NK-92 (cell line): Measurements from ENCODE around the gene ALG3.

Source experiments
- DNase-seq: peaks from one replicate; lab custom pipeline; 2025; ENCODE audit not compliant: unreplicated experiment; lab: John Stamatoyannopoulos, UW

Gene ALG3

DNA sequence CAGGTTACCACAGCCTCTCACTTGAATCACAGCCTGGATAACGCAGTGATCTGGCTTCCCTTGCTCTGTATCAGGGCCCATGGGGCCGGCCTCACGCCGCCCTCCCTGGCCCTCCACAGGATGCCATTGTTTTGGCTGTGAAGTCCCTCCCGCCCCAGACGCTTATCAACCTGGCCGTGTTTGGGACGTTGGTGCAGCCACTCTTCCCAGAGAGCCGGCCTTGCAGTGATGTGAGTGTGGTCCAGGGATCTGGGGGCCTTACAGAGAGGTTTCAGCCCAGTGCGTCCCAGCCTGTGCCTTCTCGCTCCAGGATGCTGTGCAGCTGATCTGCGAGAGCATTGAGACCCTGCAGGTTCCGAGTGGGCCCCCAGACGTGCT, 12.7 kb downstream of the ALG3 start:
- DNase-seq: no peak

DNA sequence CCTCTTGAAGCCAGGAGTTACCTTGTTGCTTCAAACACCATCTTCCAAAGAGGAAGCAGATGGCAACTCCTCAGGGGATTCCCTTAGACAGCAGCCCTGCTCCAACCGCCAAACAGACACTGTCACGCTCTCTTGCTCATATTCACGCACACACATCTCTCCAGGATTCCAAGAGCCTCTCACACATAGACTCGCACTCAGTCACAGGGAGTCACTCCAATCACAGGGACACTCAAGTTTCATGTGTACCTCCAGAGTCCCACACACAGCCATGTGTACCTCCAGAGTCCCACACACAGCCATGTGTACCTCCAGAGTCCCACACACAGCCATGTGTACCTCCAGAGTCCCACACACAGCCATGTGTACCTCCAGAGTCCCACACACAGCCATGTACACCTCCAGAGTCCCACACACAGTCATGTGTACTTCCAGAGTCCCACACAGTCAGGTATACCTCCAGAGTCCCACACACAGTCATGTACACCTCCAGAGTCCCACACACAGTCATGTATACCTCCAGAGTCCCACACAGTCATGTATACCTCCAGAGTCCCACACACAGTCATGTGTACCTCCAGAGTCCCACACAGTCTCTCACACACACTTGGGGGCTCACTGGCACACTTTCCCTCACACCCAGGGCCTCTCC, 13.3 kb downstream of the ALG3 start:
- no peak for DNase-seq

- no peak for DNase-seq
Measured at GRCh38 chr3:184234671-184235380, 13.9 kb downstream of the ALG3 start.

DNA sequence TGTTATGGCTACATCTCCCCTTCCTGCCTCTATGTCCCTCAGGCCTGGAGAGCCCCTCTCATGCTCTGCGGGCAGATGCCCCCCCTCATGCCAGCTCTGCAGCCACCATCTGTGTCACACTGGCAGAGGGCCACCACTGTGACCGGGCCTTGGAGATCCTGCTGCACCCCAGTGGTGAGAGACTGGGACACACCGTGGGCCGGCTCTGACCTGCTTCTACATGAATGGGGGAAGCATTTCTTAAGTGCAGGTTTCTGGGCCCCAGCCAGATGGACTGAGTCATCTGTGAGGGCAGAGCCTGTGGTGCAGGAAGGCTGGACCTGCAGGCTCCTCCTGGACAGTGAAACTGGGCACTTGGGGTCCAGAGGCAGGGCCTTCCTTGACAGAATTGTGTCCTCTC, 14.5 kb downstream of the ALG3 start:
- no peak for DNase-seq

DNA sequence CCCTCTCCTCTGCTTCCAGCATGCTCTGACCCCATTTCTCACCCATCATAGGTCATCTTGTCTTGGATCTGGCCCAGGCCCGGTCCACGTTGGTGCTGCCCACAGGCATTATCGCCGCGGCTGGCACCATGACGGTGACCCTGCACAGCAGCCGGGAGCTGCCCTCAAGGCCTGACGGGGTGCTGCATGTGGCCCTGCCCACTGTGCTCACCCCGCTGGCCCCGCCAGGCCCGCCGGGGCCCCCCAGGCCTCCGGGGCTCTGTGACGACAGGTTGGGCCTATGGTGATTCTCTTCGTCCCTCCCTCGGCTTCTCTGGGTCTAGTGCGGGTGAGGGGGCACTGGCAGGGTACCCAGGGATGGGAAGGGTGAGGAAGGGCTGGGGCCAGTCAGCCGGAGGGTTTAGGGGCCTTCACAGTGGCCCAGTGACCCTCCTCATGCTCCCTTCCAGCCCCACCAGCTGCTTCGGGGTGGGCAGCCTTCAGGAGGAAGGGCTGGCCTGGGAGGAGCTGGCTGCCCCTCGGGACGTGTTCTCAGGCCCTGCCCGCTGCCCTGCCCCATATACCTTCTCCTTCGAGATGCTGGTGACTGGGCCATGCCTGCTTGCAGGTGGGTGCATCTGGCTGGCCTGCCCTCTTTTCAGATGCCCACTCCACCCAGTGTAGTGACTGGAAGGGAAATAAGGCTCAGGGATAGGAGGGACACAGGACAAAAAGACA, 15.5 kb downstream of the ALG3 start:
- DNase-seq: no peak

GRCh38 chr3:184231671-184232070, 17.1 kb downstream of the ALG3 start:
- no peak for DNase-seq

DNA sequence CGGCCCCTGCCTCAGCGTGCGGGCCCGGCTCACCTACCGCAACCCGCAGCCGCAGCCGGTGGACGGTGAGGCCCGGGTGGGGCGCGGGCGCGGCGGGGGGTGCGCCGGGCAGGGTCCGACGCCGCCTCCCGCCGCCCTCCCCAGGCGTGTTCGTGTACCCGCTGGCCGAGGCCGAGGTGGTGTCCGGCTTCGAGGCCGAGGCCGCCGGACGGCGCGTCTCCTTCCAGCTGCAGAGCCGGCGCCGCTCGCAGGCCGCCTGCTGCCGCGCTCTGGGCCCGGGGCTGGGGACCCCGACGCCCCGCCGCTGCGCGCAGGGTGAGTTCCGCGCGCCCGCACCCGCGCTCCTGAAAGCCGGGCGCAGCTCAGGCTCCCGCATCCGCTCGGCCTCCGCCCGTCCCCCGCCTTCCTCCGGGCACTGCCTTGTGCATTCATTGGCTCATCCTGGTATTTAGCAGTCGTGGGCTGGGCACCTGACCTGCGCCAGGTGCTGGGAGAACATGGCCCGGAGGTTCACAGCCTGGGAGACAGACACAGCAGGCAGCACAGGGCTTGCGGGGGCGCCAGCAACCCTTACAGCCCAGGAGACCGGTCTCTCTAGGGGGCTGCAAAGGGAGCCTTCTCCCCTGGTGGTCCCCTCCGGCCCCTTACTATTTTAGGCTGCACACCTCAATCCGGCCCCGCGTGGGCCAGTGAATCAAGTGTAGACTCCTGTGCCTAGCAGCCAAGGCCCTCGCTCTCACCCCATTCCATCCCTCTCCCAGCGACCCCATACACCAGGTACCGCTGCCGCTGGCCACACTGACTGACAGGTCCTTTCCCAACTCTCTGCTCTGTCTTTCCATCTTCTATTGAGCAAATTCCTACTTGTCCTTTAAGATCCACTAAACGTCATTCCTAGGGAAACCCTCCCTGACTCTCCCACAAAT, 17.9 kb downstream of the ALG3 start:
- no peak for DNase-seq

GRCh38 chr3:184230081-184230602, 18.6 kb downstream of the ALG3 start:
- no peak for DNase-seq

DNA sequence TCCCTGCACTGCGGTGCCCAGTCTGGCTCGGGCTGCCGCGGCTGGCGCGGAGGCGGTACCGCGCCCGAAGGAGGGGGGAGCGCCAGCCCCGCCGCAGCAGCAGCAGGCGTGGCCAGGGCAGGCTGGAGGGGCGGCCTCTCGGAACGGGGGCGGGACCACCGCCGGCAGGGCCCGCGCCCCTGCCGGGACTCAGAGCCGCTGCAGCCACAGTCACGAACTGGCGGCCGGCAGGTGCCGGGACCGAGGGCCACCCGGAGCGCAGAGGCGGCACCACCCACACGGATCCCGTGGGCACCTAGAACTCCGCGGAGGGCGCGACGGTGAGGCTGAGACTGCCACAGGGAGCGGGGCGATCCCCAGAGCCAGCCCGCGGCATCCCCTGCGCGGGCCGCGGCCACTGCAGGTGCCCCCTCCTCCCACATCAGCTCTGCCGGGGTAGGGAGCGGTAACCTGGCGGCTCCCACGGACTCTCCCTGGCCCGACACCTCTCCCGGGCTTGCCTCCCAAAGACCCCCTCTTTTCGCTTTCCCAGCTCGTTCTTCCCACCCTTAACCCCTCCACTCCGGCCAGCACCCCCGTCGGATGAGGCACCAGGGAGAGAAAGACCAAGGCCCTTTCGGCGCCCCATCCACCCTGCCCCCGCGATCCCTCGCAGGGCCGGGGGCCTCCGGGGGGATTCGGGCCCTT, 19.2 kb downstream of the ALG3 start, which contains the start of gene VWA5B2:
Gene VWA5B2, plus strand, starts transcription at position 192 of the 687 bp plus-strand sequence. CDS start 944 bp downstream, outside the sequence.
- DNase-seq: no peak

DNA sequence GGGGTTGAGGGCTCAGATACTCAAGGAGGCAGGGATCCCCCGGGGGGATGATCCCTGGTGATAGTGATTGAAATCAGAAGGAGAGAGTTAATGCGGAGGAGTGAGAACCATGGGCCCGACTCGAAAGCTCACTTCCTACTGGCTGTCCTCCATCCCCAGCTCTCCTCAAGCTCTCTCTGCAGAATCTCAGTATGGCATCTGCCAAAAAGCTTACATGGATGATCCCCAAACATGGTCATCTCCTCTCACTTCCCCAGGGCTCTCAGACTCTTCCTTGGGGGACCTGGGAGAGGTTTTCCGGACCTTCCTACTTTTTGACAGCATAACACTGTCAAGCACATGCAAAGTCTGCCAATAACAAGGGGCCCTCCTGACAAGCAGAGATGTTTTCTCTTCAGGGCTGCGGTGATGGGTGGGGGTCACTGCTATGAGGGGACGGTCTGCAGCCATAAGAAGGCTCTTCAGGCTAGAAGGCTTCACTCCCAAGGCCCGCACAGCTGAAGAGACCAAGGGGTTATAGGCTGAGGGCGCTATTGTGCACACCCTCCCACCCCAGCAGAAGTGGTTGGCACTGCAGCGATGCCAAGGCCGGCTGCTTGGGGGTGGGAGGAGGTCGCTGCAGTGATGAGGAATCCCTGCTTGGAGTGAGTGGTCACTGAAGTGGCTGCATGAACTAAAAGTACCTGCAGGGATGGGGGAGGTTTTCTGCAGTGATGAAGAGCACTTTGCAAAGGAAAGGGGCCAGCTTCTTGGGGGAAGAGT, 20.2 kb downstream of the ALG3 start:
- DNase-seq: no peak

- DNase-seq: no peak
Measured at GRCh38 chr3:184227481-184227935, 21.3 kb downstream of the ALG3 start.

DNA sequence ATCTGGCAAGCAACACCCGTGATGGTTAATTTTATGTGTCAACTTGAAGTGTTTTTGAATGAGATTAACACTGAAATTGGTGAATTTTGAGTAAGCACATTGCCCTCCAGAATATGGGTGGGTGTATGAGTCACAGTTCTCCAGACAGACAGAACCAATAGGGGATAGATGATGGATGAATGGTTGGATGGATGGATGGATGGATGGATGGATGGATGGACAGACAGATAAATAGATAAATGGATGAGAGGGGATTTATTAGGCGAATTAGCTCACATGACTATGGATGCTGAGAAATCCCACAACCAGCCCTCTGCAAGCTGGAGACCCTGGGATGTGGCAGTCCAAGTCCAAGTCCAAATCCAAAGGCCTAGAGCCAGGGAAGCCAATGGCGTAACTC, 24.8 kb downstream of the ALG3 start:
- DNase-seq: no peak

GRCh38 chr3:184222521-184222920, 26.2 kb downstream of the ALG3 start:
- no peak for DNase-seq

DNA sequence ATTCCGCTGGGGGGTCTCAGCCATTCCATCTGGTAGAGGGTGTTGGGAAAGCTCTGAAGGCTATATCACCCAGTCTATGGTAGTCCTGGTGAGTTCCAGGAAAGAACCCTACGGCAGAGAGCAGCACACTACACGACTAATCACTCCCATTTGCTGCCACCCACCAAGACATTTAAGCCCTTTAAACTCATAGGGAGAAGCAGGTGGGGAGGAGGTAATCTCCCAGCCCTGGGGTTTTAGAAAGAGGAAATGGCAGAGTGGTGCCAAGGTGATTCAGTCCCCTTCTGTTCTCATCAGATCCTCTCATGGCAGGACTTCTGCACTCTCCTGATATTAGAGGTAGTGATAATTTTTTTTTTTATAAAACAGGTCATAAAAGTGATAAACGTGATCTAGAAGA, 29.9 kb downstream of the ALG3 start:
- no peak for DNase-seq

DNA sequence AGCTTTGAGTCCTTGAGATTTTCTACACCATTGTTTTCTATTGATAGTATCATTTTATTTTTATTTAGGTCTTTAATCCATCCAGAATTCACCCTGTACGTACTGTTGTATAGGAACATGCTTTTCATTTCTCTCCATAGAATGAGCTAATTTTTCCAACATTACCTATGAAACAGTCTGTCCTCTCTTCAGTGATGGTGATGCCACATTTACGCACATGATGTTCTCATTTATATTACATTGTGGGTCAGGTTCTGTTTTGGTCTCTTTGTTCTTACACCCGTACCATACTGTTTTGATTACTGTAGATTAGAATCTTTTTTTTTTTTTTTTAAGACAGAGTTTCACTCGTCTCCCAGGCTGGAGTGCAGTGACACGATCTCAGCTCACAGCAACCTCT, 37.0 kb downstream of the ALG3 start:
- DNase-seq: no peak

GRCh38 chr3:184211297-184211696, 37.5 kb downstream of the ALG3 start:
- no peak for DNase-seq

- DNase-seq: no peak
Measured at GRCh38 chr3:184209146-184209923, 39.4 kb downstream of the ALG3 start.

- no peak for DNase-seq
Measured at GRCh38 chr3:184203526-184203925, 45.2 kb downstream of the ALG3 start.

GRCh38 chr3:184200825-184201224, 47.9 kb downstream of the ALG3 start:
- DNase-seq: no peak
